NOMO-1 treated with dmso at 0.1 percent for 144 hours (cell line): Measurements from ENCODE around the gene PTPRO.

Experiments
- DNase-seq: peaks from one replicate; lab custom pipeline; 2025; ENCODE audit not compliant: unreplicated experiment; lab: John Stamatoyannopoulos, UW

Gene PTPRO

GRCh38 chr12:15522574-15523187 lies 200.4 kb downstream of the PTPRO start:
- peak; percentile 45 for DNase-seq

- DNase-seq, result no peak
These were observed 203.1 kb downstream of the PTPRO start for GRCh38 chr12:15525441-15525840.

DNA sequence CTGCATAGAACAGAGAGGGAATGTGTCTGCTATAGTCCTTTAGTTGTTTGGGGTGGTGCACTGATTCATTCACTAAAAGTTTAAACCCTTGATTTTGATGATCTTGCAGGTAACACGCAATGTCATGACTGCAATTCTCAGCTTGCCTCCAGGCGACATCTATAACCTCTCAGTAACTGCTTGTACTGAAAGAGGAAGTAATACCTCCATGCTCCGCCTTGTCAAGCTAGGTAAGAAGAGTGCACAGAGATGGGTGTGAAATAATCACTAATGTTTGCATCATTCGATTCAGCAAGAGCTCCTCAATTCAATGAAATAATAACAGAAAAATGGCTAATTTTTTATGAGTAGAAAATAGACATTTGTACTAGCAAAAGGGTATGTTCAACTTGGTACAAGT lies 203.7 kb downstream of the PTPRO start:
- DNase-seq, result peak; percentile 29

- DNase-seq, result peak; percentile 21
These were observed 205.1 kb downstream of the PTPRO start for GRCh38 chr12:15527201-15528080.

GRCh38 chr12:15528666-15529065 lies 206.4 kb downstream of the PTPRO start:
- no peak for DNase-seq

- DNase-seq, result no peak
These were observed 208.1 kb downstream of the PTPRO start for GRCh38 chr12:15530361-15530760.

DNA sequence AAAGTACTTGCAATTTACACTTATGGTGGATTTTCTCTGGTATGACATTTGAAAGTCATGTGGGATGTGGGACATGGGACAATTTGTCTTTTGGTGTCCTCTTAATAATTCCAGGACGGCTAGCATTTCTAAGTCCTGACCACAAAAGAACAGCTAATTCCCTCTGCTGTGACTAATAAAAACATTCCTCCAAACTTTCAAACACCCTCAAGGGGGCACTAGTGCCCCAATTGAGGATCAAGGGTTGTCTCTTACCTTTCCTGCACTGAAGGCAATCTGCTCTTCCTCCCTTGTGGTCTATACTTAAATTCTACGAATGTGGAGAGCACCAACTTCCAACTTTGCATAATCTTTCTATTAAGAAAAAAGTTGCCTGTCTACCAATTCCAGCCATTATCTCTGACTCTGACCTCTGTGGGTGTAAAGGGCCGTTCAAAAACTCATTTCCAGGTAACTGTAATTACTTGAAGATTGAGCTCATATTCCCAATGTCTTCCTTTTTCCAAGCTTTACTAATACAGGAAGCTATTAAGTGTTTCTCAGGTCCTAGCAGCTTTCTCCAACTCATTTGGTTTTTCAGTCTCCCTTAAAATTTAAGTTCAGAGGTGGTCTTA lies 210.2 kb downstream of the PTPRO start:
- DNase-seq, result peak; percentile 50

DNA sequence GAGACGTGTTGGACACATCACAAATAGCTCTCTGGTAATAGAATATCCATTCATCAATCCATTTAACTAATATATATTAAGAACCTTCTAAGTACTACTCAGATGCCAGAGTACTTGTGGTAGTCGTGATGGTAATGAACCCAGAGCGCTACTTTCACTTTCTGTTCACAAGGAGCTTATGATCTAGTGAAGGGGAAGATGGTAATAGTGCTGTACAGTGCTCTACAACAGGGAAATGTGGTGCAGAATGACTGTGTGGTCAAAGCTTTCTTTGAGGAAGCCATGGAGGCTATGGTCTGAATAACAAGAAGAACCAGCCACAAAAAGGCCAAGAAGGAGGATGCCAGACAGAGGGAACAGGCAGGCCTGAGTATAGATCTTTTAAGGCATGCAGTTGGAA lies 212.0 kb downstream of the PTPRO start:
- DNase-seq, result peak; percentile 69

GRCh38 chr12:15534874-15535273 lies 212.6 kb downstream of the PTPRO start:
- DNase-seq, result peak; percentile 40

DNA sequence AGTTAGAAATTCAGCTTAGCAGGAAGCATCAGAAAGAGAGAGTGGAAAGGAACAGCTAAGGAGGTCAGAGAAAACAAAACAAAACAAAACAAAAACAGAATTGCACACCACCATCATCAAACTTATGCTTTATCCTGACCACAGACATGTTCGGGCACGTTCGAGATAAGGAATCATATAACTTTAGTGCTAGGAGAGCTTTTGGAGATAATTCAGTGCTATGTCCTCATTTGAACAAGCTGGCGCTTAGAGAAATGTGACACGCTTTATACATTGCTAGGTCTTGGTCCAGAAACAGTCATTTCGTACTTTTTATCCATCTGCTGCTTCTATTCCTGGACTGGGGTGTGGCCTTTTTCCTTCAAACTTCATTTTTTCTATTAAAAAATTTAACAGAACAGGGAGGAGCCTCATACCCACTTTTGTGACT lies 213.1 kb downstream of the PTPRO start:
- DNase-seq, result no peak

GRCh38 chr12:15536446-15536845 lies 214.1 kb downstream of the PTPRO start:
- DNase-seq, result no peak

GRCh38 chr12:15538881-15539280 lies 216.6 kb downstream of the PTPRO start:
- no peak for DNase-seq

DNA sequence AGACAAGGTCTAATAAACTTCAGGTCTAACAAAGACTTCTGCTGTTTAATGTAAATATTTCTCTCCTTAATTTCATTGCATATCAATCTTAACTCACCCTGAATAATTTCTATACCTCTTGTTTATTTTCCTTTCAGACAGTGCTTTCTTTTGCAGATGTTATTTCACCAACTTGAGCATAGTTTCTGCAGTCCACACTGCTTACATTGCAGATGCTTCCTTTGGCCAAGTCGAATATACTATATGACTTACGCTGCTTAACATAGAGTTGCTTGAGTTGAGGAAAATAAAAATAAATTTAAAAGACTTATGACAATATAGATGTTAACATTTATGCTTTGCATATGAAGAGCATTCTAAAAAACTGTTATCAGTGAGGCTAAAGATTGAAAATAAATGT lies 217.7 kb downstream of the PTPRO start:
- no peak for DNase-seq

- no peak for DNase-seq
These were observed 218.2 kb downstream of the PTPRO start for GRCh38 chr12:15540469-15540872.

GRCh38 chr12:15541996-15542631 lies 219.8 kb downstream of the PTPRO start:
- no peak for DNase-seq

- DNase-seq, result no peak
These were observed 221.0 kb downstream of the PTPRO start for GRCh38 chr12:15543347-15543746.

DNA sequence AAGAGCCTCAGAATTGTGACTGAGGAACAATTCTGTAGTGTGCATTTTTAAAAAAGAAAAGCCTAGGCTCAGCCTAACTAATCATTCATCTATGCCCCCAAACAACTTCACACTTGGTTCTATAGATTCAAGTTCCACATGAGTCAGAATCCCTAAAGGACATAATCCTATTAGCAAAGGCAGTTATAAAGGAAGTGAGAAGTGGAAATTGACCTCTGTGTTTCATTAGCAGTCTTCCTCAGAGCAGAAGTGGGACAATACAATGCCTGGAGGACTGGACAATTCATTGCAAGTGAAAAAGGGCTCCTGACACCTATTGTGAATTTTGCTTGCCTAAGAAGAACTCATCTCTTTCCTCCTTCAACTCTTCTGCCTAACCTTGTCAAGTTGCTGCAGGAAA lies 222.3 kb downstream of the PTPRO start:
- DNase-seq, result no peak

- no peak for DNase-seq
These were observed 223.0 kb downstream of the PTPRO start for GRCh38 chr12:15545334-15545733.

DNA sequence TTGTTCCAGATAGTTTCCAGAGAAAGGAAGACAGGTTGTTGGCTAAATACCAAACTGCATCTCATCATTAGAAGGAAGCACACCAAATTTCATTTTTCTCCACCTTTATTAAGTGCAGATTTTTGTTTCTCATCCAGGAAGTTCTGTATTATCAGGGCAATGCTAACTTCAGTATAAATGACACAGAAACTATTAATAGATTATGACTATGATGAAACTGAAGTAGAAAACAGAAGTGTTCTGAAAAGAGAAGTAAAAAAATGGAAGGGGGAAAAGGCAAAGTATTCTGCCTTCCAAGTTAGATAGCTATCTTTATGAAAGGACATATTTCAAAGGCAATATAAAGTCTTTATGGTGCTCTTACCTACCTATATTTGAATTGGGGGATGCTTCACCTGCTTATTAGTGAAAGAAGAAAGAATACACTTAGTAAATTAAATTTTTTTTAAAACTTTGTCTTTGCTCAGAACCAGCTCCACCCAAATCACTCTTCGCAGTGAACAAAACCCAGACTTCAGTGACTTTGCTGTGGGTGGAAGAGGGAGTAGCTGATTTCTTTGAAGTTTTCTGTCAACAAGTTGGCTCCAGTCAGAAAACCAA lies 223.9 kb downstream of the PTPRO start:
- peak; percentile 39 for DNase-seq

GRCh38 chr12:15547063-15547462 lies 224.8 kb downstream of the PTPRO start:
- DNase-seq, result no peak

DNA sequence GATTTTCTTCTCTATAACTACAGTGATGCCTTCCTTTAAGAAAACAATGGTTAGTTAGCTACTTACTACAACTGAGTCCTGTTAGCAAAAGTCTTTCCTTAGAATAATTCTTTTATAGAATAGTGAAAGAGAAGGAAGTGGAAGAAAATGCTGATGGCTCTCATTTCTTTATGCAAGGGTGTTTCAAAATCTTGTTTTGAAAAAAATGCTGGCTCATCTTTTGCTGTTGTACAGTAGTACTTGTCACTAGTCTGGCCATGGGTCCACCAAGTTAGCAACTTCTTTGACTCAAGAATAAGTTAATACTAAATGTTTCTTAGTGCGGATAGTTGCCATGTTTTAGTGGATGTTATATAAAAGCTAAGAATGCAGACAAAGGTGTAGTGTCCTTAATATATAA lies 225.4 kb downstream of the PTPRO start:
- DNase-seq, result peak; percentile 10
